T-helper 2 cell (primary cell): Measurements from ENCODE around the gene HERC2.
"Not testable (repeated sequence)": the region's sequence is repeated elsewhere in the genome, so short reads cannot be mapped to it uniquely, and the experiment has no call there.

Experiments
- DNase-seq, 5 experiments: peaks; one replicate each; pipeline versions ENCODE4 v3.0.0 to v3.0.0-alpha.2; 2012 to 2022

Gene HERC2

DNA sequence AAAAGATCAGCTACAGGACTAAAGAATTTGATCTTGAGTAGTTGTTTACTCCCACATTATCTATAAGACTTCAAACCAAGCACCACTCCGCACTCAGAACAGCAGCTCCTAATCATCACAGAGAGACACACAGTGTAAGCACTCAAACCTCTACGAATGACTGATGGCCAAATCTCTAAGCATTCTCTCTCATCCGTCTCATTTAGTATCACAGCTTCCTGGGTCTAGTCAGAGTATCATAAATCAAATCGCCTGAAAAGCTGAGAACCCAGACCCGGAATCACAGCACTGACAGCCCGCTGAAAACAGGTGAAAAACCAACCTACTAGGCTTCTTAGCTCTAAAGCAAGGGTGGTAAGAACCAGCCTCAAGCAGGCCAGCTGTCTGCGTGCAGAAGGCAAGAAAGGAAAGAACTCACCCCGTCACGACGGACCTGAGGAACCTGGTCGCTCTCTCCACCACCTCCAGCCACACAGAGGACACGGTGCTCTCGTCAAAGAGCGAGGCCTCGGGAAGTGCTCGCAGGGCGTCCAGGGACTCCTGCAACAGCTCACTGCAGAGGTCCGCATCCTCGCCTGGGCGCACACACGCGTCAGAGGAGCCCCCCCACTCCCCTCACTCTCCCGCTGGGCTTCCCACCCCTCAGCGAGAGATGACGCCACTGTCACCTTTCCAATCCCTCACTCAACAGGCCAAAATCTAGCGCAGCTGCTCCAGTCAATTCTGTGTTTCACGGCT, 47.9 kb downstream of the HERC2 start:
- no peak for DNase-seq

DNA sequence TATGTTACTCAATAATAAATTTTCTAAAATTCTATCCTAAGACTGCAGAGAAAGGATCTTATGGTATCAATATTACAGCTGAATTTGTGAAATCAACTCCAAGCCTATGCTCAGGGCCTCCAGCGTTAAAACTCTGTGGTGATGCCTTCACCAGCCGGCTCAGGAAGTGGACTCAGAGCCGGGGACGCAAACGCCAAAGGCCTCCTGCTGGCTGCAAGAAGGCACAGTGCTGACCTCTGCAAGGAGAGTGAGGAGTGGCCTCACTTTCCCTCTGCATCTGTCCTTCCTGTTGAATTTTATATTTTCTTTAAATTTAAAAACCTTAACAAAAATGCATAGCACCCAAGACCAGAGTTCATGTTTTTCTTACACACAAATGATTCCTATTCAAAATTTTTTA, 48.5 kb downstream of the HERC2 start:
- no peak for DNase-seq

DNA sequence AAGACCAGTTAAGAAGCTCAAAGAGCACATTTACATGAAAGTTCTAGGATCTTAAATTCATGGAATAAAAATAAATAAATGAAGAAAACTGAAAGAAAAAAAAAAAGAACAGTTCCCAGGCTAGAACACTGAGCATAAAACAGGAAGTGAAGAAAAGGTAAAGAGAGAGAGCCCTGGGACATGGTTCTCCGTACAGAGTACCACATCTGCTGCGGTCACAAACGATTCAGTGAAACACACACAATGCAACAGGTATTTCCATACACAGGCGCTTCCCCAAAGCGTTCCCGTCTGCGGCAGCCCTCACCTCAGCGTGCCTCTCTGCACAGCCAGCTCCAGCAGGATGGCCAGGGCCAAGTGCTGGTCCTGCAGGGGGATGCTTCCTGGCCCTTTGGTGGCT, 49.4 kb downstream of the HERC2 start:
- DNase-seq: no peak

DNA sequence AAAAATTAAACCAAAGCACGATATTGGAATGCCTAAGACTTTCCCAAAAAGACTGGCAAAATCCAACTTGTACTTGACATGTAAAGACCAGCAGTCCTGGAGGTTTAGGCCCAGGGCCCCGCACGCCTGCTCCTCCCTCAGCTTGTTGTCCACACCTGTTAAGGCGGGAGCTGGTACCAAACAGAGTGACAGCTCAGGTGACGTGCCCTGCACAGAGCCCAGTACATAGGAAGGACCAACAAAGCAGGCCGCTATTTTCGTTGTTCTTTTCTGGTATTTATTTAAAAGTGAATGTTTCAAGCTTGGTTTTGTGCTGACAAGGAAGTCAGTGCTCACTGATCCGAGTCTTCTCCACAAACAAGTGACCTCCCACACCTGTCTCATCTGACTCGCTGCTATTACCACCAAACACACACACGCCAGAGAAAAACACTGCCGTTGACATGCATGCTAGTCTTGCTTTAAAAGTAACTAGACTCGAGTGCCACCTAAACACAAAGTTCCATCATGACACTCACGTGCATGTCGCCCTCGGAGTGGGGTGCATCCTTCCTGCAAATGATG, 50.2 kb downstream of the HERC2 start:
- DNase-seq: no peak

GRCh38 chr15:28269097-28269496, 52.9 kb downstream of the HERC2 start:
- DNase-seq: no peak

DNA sequence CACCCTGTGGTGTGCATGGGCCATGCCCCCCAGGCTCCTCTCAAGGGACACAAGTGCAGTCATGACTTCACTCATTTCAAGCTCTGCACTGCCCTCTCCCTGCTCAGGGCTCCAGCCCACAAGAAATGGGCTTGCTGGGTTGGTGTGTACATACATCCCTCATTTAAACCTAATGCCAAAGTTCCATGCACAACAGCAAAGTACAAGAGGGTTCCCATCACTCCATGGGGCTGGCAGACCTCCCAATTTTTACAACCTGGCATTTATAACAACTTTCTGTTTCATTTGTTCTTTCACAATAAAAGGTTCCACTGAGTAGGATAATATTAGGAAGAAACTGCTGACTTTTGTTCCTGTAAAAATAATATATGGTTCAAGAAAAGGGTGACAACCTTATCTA, 54.3 kb downstream of the HERC2 start:
- DNase-seq: no peak

DNA sequence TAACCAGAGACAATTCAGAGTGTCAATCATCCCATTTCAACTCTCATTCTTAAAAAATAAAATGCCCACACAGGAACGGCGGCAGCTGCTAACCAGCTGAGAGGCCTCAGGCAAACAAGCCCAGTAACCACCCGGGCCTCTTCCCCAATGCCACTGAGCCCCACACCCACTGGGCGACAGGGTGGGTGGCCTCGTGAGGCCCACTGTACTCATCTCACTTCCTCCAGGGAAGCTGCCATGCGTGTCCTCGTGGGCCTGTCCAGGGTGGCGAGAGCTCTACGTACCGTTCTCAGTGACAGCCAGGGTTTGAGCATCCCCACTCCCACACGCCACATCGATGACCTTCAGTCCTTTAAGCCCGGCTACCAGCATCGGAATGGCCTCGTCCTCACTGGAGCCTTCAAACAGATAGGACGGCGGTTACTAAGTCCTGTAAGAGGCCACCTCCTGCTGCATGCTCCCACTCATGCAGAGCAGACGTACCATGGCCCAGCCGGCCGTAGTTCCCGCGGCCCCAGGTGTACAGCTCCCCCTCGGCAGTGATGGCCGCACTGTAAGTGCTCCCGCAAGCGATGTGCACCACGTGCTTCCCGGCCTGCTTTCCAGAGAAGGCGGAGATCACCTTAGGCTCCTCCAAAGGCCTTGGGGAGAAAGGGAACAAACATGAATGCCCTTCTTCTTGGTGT, 56.5 kb downstream of the HERC2 start:
- DNase-seq: no peak

GRCh38 chr15:28264166-28264565, 57.8 kb downstream of the HERC2 start:
- DNase-seq: no peak

DNA sequence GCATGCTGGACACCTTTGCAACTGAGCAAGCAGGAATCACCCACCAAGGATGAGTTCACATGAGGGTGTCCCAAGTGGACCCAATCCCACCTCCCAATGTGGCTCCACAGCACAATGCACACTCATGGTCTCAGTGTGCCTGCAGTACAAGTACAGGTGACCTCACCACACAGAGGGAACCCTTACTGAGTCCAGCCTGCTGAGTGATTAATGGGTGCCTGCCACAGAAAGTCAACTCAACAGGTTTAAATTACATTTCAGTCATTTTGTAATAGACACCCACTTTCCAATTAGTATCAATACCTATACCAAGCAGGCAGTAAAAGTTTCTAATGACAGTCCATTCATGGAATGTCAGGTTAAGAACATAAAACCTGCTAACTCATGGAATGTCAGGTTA, 59.5 kb downstream of the HERC2 start:
- no peak for DNase-seq

GRCh38 chr15:28260722-28261121, 61.3 kb downstream of the HERC2 start:
- no peak for DNase-seq

GRCh38 chr15:28260317-28260716, 61.7 kb downstream of the HERC2 start:
- DNase-seq: no peak

GRCh38 chr15:28255965-28256364, 66.0 kb downstream of the HERC2 start:
- no peak for DNase-seq

- no peak for DNase-seq
Observed at GRCh38 chr15:28252831-28253230, 69.1 kb downstream of the HERC2 start.

GRCh38 chr15:28246605-28247004, 75.4 kb downstream of the HERC2 start:
- no peak for DNase-seq

DNA sequence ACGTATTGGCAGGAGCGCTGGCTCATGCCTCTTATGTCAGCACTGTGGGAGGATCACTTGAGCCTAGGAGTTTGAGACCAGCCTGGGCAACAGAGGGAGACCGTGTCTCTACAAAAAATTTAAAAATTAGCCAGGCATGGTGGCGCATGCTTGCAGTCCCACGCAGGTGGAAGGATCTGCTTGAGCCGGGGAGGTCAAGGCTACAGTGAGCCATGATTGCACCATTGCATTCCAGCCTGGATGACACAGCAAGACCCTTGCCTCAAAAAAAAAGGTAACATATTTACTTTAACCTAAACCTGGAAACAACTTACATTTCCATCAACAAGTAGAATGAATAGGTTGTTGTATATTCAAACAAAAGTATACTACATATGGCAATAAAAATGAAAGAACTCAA, 78.1 kb downstream of the HERC2 start:
- no peak for DNase-seq

- no peak for DNase-seq
Observed at GRCh38 chr15:28243399-28243798, 78.6 kb downstream of the HERC2 start.

- DNase-seq: not testable (repeated sequence)
Observed at GRCh38 chr15:28238296-28238695, 83.7 kb downstream of the HERC2 start.

DNA sequence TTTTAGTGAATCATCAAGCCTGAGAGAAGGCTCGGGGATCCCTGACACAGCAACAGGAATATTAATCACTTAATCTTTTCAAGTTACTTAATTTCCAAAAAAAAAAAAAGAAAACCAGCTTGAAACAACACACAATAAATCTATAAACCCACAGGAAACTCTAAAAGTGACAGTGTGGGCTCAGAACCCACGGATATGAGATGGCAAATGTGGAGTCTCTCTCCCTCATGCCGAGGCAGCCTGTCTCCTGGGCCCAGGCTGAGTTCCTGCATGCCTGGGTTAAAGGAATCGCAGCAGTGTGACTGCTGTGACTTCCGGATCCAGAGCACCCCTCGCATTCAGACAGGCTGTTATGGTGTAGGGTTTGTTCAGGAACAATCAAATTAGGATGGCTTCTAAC, 90.2 kb downstream of the HERC2 start:
- DNase-seq: not testable (repeated sequence)

DNA sequence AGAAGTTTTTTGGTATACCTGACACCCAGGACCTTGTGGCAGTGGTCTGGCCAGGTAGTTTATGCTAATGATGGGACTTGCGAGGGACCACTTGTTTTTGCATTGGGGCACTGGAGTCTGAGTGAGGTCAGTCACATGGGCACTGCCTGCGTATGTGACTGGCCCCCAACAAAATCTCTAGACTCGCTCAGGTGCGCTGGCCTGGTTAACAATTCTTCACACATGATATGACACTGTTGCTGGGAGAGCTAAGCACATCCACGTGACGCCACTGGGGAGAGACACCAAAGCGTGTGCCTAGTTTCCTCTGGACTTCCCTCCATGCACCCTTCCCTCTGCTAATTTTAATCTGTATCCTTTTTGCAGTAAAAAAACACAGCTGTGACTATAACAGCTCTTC, 90.6 kb downstream of the HERC2 start:
- not testable (repeated sequence) for DNase-seq

GRCh38 chr15:28228990-28229640, 92.9 kb downstream of the HERC2 start:
- DNase-seq: not testable (repeated sequence)

DNA sequence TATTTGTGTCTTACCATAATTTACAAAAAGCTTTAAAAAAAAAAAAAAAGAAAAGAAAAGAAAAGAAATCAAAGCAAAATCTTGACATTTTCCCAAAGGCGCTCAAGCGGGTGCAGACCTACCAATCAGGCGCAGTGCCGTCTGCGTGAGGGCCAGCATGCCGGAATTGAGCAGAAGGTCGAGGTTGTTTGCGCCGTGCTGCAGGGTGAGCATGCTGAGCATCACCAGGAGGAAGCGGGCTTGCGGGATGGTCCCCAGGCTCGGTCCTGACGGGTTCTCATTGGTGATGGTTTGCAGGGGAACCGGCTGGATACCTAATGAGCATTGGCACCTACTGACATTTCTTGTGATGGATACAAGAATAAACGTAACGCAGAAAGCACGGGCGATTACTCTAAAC, 93.9 kb downstream of the HERC2 start:
- no peak for DNase-seq

- not testable (repeated sequence) for DNase-seq
Observed at GRCh38 chr15:28227303-28227702, 94.7 kb downstream of the HERC2 start.

- not testable (repeated sequence) for DNase-seq
Observed at GRCh38 chr15:28222612-28223011, 99.4 kb downstream of the HERC2 start.

DNA sequence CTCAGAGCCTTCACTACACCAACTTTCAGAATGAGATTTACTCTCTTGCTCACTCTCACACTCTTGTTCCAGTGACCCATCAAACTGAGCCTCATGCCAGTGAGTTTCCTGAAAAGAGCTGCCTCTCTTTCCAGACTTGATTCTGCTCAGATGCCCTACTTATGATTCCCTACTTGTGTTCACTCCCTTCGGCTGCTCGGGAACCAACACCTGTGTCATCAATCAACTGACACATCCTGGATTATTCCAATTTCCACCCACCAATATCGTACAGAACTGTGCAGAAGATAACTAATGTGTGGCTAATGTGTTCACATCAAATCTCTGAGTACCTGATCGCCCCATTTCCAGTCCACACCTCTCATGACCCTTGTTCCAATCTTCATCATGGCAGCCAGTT, 100.3 kb downstream of the HERC2 start:
- not testable (repeated sequence) for DNase-seq
